ENCODE results near the gene PSMB1.
A peak's percentile ranks its signal among the peaks of the same experiment; 100 is the strongest.

PSMB1 gene

GRCh38 chr6:170552765-170553533 lies at the start of gene PSMB1:
PSMB1 (minus strand) TSS chr6:170553307; CDS start chr6:170553242, 65 bp downstream.
- DNase-seq: peak; percentile 86 to 87

GRCh38 chr6:170597278-170597677 lies 44.2 kb upstream of the PSMB1 start:
- no peak for DNase-seq

- DNase-seq: no peak
These were observed 43.3 kb upstream of the PSMB1 start for GRCh38 chr6:170596426-170596825.

- DNase-seq: no peak
These were observed 37.6 kb upstream of the PSMB1 start for GRCh38 chr6:170590725-170591124.

GRCh38 chr6:170584954-170585498 lies 31.9 kb upstream of the PSMB1 start:
- no peak for DNase-seq

GRCh38 chr6:170584181-170584953 lies 31.3 kb upstream of the PSMB1 start, which contains the start of gene PDCD2:
PDCD2 (minus strand) TSS chr6:170584637; CDS start chr6:170584581, 56 bp downstream.
- DNase-seq: peak; percentile 92 to 94

- no peak for DNase-seq
These were observed 30.7 kb upstream of the PSMB1 start for GRCh38 chr6:170583756-170584180.

- no peak for DNase-seq
These were observed 25.8 kb upstream of the PSMB1 start for GRCh38 chr6:170578909-170579308.

- DNase-seq: no peak
These were observed 22.1 kb upstream of the PSMB1 start for GRCh38 chr6:170575250-170575649.

GRCh38 chr6:170572704-170573466 lies 19.8 kb upstream of the PSMB1 start:
- no peak for DNase-seq

- no peak for DNase-seq
These were observed 11.9 kb upstream of the PSMB1 start for GRCh38 chr6:170564936-170565530.

- DNase-seq: no peak
These were observed 8.4 kb upstream of the PSMB1 start for GRCh38 chr6:170561555-170561954.

GRCh38 chr6:170555305-170555704 lies 2.2 kb upstream of the PSMB1 start:
- no peak for DNase-seq

GRCh38 chr6:170554796-170555137 lies 1.7 kb upstream of the PSMB1 start:
- no peak for DNase-seq

GRCh38 chr6:170554013-170554795 lies 1.1 kb upstream of the PSMB1 start, which contains the start of gene TBP:
TBP (plus strand) TSS chr6:170554369; CDS start chr6:170557030, 2,661 bp downstream.
- DNase-seq: peak; percentile 96 to 97

- no peak for DNase-seq
These were observed 466 bp upstream of the PSMB1 start for GRCh38 chr6:170553534-170554012.

- DNase-seq: no peak
These were observed 7.7 kb downstream of the PSMB1 start for GRCh38 chr6:170545405-170545804.

- no peak for DNase-seq
These were observed 10.9 kb downstream of the PSMB1 start for GRCh38 chr6:170542031-170542719.

GRCh38 chr6:170537329-170537728 lies 15.8 kb downstream of the PSMB1 start:
- DNase-seq: no peak

GRCh38 chr6:170536671-170537070 lies 16.4 kb downstream of the PSMB1 start:
- DNase-seq: no peak

GRCh38 chr6:170535004-170535403 lies 18.1 kb downstream of the PSMB1 start:
- DNase-seq: no peak
